ENCODE results near the gene ABCA7.
"Not testable (repeated sequence)": the region's sequence is repeated elsewhere in the genome, so short reads cannot be mapped to it uniquely, and the experiment has no call there.

The ABCA7 gene

GRCh38 chr19:1106841-1107660, 67.1 kb downstream of the ABCA7 start:
- no peak for DNase-seq

GRCh38 chr19:1107661-1108261, 67.9 kb downstream of the ABCA7 start:
- no peak for DNase-seq

- no peak for DNase-seq
These were observed 68.6 kb downstream of the ABCA7 start for GRCh38 chr19:1108291-1109031.

- no peak for DNase-seq
These were observed 69.2 kb downstream of the ABCA7 start for GRCh38 chr19:1109032-1109551.

- no peak for DNase-seq
These were observed 70.1 kb downstream of the ABCA7 start for GRCh38 chr19:1109697-1110671.

- DNase-seq = peak; percentile 58
These were observed 71.1 kb downstream of the ABCA7 start for GRCh38 chr19:1110809-1111640.

GRCh38 chr19:1111641-1112267, 71.8 kb downstream of the ABCA7 start:
- no peak for DNase-seq

- DNase-seq = peak; percentile 54
These were observed 72.5 kb downstream of the ABCA7 start for GRCh38 chr19:1112268-1113029.

- DNase-seq = peak; percentile 96
These were observed 73.4 kb downstream of the ABCA7 start for GRCh38 chr19:1113030-1113985.

- no peak for DNase-seq
These were observed 74.1 kb downstream of the ABCA7 start for GRCh38 chr19:1113986-1114483.

- not testable (repeated sequence) for DNase-seq
These were observed 74.8 kb downstream of the ABCA7 start for GRCh38 chr19:1114728-1115127.

Data from eye (tissue), 1 donor.